GM18867 (cell line): ENCODE measurements around the gene RIMS4.
"Not testable (repeated sequence)": the region's sequence is repeated elsewhere in the genome, so short reads cannot be mapped to it uniquely, and the experiment has no call there.

Source experiments
- ATAC-seq: cut with Tn5 transposase; IDR thresholded peaks from one replicate; pipeline ENCODE4 v1.9.1; 2021; ENCODE audit warnings: mild to moderate bottlenecking, moderate library complexity; ENCODE audit not compliant: unreplicated experiment

RIMS4 gene

GRCh38 chr20:44830995-44831394 is 20.6 kb upstream of the RIMS4 start:
- no peak for ATAC-seq

GRCh38 chr20:44830523-44830922 is 20.2 kb upstream of the RIMS4 start:
- no peak for ATAC-seq

GRCh38 chr20:44829688-44830087 is 19.3 kb upstream of the RIMS4 start:
- ATAC-seq: no peak

GRCh38 chr20:44828640-44829039 is 18.3 kb upstream of the RIMS4 start:
- ATAC-seq: no peak

GRCh38 chr20:44827401-44827800 is 17.1 kb upstream of the RIMS4 start:
- no peak for ATAC-seq

GRCh38 chr20:44821576-44821975 is 11.2 kb upstream of the RIMS4 start:
- not testable (repeated sequence) for ATAC-seq

- ATAC-seq: no peak
Observed at GRCh38 chr20:44819936-44820335, 9.6 kb upstream of the RIMS4 start.

GRCh38 chr20:44817143-44817910 is 7.0 kb upstream of the RIMS4 start:
- ATAC-seq: no peak

GRCh38 chr20:44814937-44815336 is 4.6 kb upstream of the RIMS4 start:
- no peak for ATAC-seq

- ATAC-seq: no peak
Observed at GRCh38 chr20:44811150-44811685, 872 bp upstream of the RIMS4 start.

- no peak for ATAC-seq
Observed at GRCh38 chr20:44810061-44810390, 320 bp downstream of the RIMS4 start.

- ATAC-seq: no peak
Observed at GRCh38 chr20:44809380-44810060, 826 bp downstream of the RIMS4 start.

GRCh38 chr20:44807684-44808056 is 2.7 kb downstream of the RIMS4 start:
- ATAC-seq: no peak

GRCh38 chr20:44807051-44807683 is 3.2 kb downstream of the RIMS4 start:
- no peak for ATAC-seq

GRCh38 chr20:44805979-44806620 is 4.2 kb downstream of the RIMS4 start:
- no peak for ATAC-seq

GRCh38 chr20:44805335-44805978 is 4.9 kb downstream of the RIMS4 start:
- ATAC-seq: no peak

GRCh38 chr20:44803383-44803941 is 6.9 kb downstream of the RIMS4 start:
- no peak for ATAC-seq

- no peak for ATAC-seq
Observed at GRCh38 chr20:44802702-44803101, 7.6 kb downstream of the RIMS4 start.

GRCh38 chr20:44800391-44801046 is 9.8 kb downstream of the RIMS4 start:
- ATAC-seq: no peak

- ATAC-seq: no peak
Observed at GRCh38 chr20:44799691-44800090, 10.7 kb downstream of the RIMS4 start.
